HepG2 (cell line): ENCODE data around the gene AP1G1. TPM values are rescaled to one million over a fixed set of nuclear protein-coding genes. Genes with fewer than 3 reads are reported as not detected.

Source experiments
- ATAC-seq: fragments of 200-7000 bp; cut with Tn5 transposase; 3 replicates; pipeline ENCODE4 v1.9.1; 2020; ENCODE audit warnings: mild to moderate bottlenecking, moderate library complexity
- BruUV-seq: library from RNA; stranded (reverse); fragments of 400-500 nt; replicated peaks from 2 replicates; lab custom pipeline; 2021; lab: Mats Ljungman, UMichigan
- CTCF ChIA-PET: fragments of 300-600 bp; formaldehyde crosslinking; extraction: SDS; loops from one replicate; lab custom pipeline; 2021; ENCODE audit warnings: low total read pairs, inconsistent platforms, low intra/inter-chr PET ratio; lab: Yijun Ruan, JAX
- POLR2A ChIA-PET: fragments of 350-600 bp; sonication (Branson Sonifier 250); formaldehyde crosslinking; loops from one replicate; lab custom pipeline; 2020; ENCODE audit warnings: antibody characterized with exemption, inconsistent platforms; lab: Yijun Ruan, JAX
- DNase-seq: peaks from one replicate; pipeline ENCODE4 v3.0.0-alpha.2; 2015; ENCODE audit warnings: low spot score
- FAIRE-seq: peaks from 3 replicates; lab custom pipeline; 2011; peaks lifted over from hg19 to GRCh38; lab: Jason Lieb, UNC
- H2AFZ ChIP-seq: one replicate; pipeline ENCODE4 v1.6.1; 2011; ENCODE audit warnings: low read length, inconsistent platforms
- H3K27ac ChIP-seq: fragments of 300-600 bp; 3 replicates; pipeline ENCODE4 v1.8.0; 2011; ENCODE audit warnings: mixed run types, mild to moderate bottlenecking, mixed read lengths, low read length, inconsistent platforms; ENCODE audit not compliant: insufficient read depth; ENCODE audit errors: extremely low read length
- H3K27me3 ChIP-seq, 2 experiments: fragments of 200-600 bp in 1 of 2; 2 replicates in 1 of 2; 3 replicates in 1 of 2; pipeline versions ENCODE4 v1.6.0 to v1.8.0; 2011; ENCODE audit warnings: low read length in 2 of 2, mild to moderate bottlenecking in 2 of 2, moderate library complexity in 2 of 2, inconsistent platforms in 1 of 2; ENCODE audit not compliant: insufficient read depth in 2 of 2, control insufficient read depth in 1 of 2
- H3K36me3 ChIP-seq, 2 experiments: fragments of 200-600 bp in 1 of 2; replicated peaks in 1 of 2; 2 replicates in 1 of 2; 3 replicates in 1 of 2; pipeline versions ENCODE4 v1.5.1 to v1.8.0; 2011; ENCODE audit warnings: low read length in 2 of 2, inconsistent platforms in 1 of 2; ENCODE audit not compliant: insufficient read depth in 2 of 2, control insufficient read depth in 1 of 2
- H3K4me1 ChIP-seq: 2 replicates; pipeline ENCODE4 v1.5.1; 2012; ENCODE audit warnings: low read length, inconsistent platforms; ENCODE audit not compliant: insufficient read depth
- H3K4me2 ChIP-seq: 2 replicates; pipeline ENCODE4 v1.6.0; 2011; ENCODE audit warnings: low read depth, low read length, inconsistent platforms
- H3K4me3 ChIP-seq, 3 experiments: fragments of 200-600 bp in 1 of 3; sonication (generic), shearing (Covaris generic) in 1 of 3; replicated peaks in 1 of 3; 2 replicates each; pipeline ENCODE4 v1.5.1; 2011 to 2016; ENCODE audit warnings: low read length in 3 of 3, inconsistent platforms in 2 of 3, low read depth in 2 of 3, mild to moderate bottlenecking in 2 of 3, control low read depth in 1 of 3, mixed read lengths in 1 of 3; ENCODE audit not compliant: insufficient read depth in 1 of 3
- H3K79me2 ChIP-seq: one replicate; pipeline ENCODE4 v1.6.1; 2011; ENCODE audit warnings: low read length, inconsistent platforms; ENCODE audit not compliant: insufficient read depth
- H3K9ac ChIP-seq: 2 replicates; pipeline ENCODE4 v1.6.0; 2011; ENCODE audit warnings: mild to moderate bottlenecking, low read depth, low read length, inconsistent platforms; ENCODE audit not compliant: insufficient read depth
- H3K9me3 ChIP-seq: 2 replicates; pipeline ENCODE4 v1.5.1; 2012; ENCODE audit warnings: mild to moderate bottlenecking, low read length
- H4K20me1 ChIP-seq: 2 replicates; pipeline ENCODE4 v1.6.0; 2011; ENCODE audit warnings: inconsistent platforms, mild to moderate bottlenecking, low read length, moderate library complexity; ENCODE audit not compliant: insufficient read depth
- ATAD3A ChIP-seq: sonication (generic); formaldehyde crosslinking; IDR thresholded peaks from 2 replicates; pipeline ENCODE4 v1.4.0; 2020; ENCODE audit warnings: missing genetic modification reagents
- BCL3 ChIP-seq: sonication (generic); formaldehyde crosslinking; IDR thresholded peaks from 2 replicates; pipeline ENCODE4 v1.5.1; 2020; ENCODE audit warnings: mild to moderate bottlenecking, missing genetic modification reagents, moderate library complexity
- CREBL2 ChIP-seq: sonication (generic); formaldehyde crosslinking; IDR thresholded peaks from 2 replicates; pipeline ENCODE4 v1.8.1; 2023; ENCODE audit warnings: missing genetic modification reagents, mild to moderate bottlenecking, borderline replicate concordance
- FLYWCH1 ChIP-seq: sonication (generic); formaldehyde crosslinking; IDR thresholded peaks from 2 replicates; pipeline ENCODE4 v1.8.1; 2023; ENCODE audit warnings: mild to moderate bottlenecking, missing genetic modification reagents
- GRHL1 ChIP-seq: sonication (generic); formaldehyde crosslinking; conservative IDR thresholded peaks from 2 replicates; pipeline ENCODE4 v1.8.0; 2022; ENCODE audit warnings: missing genetic modification reagents
- HDAC1 ChIP-seq: sonication (generic); formaldehyde crosslinking; IDR thresholded peaks from 2 replicates; pipeline ENCODE4 v1.5.1; 2020; ENCODE audit warnings: mild to moderate bottlenecking, missing genetic modification reagents
- HNRNPLL ChIP-seq: fragments of 200-400 bp; formaldehyde crosslinking; IDR thresholded peaks from 2 replicates; pipeline ENCODE4 v1.6.1; 2017; ENCODE audit warnings: mild to moderate bottlenecking, low read depth, low read length; ENCODE audit not compliant: poor library complexity, severe bottlenecking
- KAT2B ChIP-seq: fragments of 150-350 bp; IDR thresholded peaks from 2 replicates; pipeline ENCODE4 v1.6.1; 2014; ENCODE audit warnings: low read depth, low read length, borderline replicate concordance
- POGK ChIP-seq: sonication (generic); formaldehyde crosslinking; conservative IDR thresholded peaks from 2 replicates; pipeline ENCODE4 v1.8.0; 2022; ENCODE audit warnings: mild to moderate bottlenecking, moderate library complexity, missing genetic modification reagents
- SETDB1 ChIP-seq: sonication (generic); formaldehyde crosslinking; IDR thresholded peaks from 2 replicates; pipeline ENCODE4 v1.5.1; 2020; ENCODE audit warnings: missing genetic modification reagents, mild to moderate bottlenecking, borderline replicate concordance
- SMARCE1 ChIP-seq: fragments of 450-650 bp; IDR thresholded peaks from 2 replicates; pipeline ENCODE4 v1.6.1; 2017; ENCODE audit warnings: borderline replicate concordance
- THAP11 ChIP-seq: IDR thresholded peaks from 2 replicates; pipeline ENCODE4 v1.6.1; 2016; ENCODE audit warnings: missing biosample characterization, missing genetic modification reagents
- ZHX2 ChIP-seq, 2 experiments: sonication (generic) in 1 of 2; formaldehyde crosslinking in 1 of 2; IDR thresholded peaks; 2 replicates each; pipeline versions ENCODE4 v1.6.1 to v1.9.0; 2014 to 2022; ENCODE audit warnings: antibody characterized with exemption in 1 of 2, borderline replicate concordance in 1 of 2, inconsistent platforms in 1 of 2, low read depth in 1 of 2, missing genetic modification reagents in 1 of 2
- ZNF589 ChIP-seq: sonication (generic); formaldehyde crosslinking; conservative IDR thresholded peaks from 2 replicates; pipeline ENCODE4 v1.8.0; 2022; ENCODE audit warnings: mild to moderate bottlenecking, moderate library complexity, missing genetic modification reagents
- in situ Hi-C: cut with HindIII; loops from 2 replicates; pipeline ENCODE4 v1.10.0; 2017; ENCODE audit warnings: low pct_unique_long_range_greater_than_20kb; ENCODE audit not compliant: extremely low pct_ligation_motif_present
- intact Hi-C: fragments of 100-400 bp; cut with micrococcal nuclease; formaldehyde crosslinking; loops from one replicate; pipeline ENCODE4 v1.10.0; 2022; ENCODE audit not compliant: unreplicated experiment
- polyA plus RNA-seq, 8 experiments: library from polyadenylated mRNA; depleted of rRNA in 3 of 8; stranded (reverse) in 7 of 8; unstranded in 1 of 8; fragments of >200 nt; fragmentation: Illumina TruSeq in 4 of 8; extraction: Trizol in 4 of 8; gene quantifications; 2 replicates each; pipeline versions ENCODE4 v1.2.1 to v1.2.3, GENCODE V29; 2011 to 2016; ENCODE audit warnings: low read depth in 4 of 8, missing spikeins in 1 of 8, mixed read lengths in 1 of 8; ENCODE audit not compliant: insufficient read depth in 1 of 8
- total RNA-seq, 5 experiments: library from RNA; depleted of rRNA; stranded (reverse); fragments of >200 nt; fragmentation: Illumina TruSeq; extraction: Trizol; gene quantifications; 2 replicates each; pipeline ENCODE4 v1.2.3, GENCODE V29; 2016; ENCODE audit warnings: low read depth in 1 of 5

The AP1G1 gene
- total and polyA plus RNA-seq, 2 of the 13 experiments (the other 11 are each of a cell fraction or from before 2014, with no cell fraction given), result 62.2 to 66.2 TPM

- peaks cover 16% of the 10 kb centered on the region for H3K4me1 ChIP-seq
- ATAC-seq, result no peak
- no peaks in the 10 kb centered on the region for H3K79me2 ChIP-seq
- in situ Hi-C loops (no loop called here), intact Hi-C loops (no loop called here)
- H3K27me3 ChIP-seq, result no peaks in the 10 kb centered on the region
- no peak overlapping the region for H2AFZ ChIP-seq
- H3K4me2 ChIP-seq, result no peak overlapping the region
- FAIRE-seq, result no peak
- no TSS peak for BruUV-seq
- H4K20me1 ChIP-seq, result peaks cover 5% of the 10 kb centered on the region; the same call in 1 of the 2 replicates
- no peak for TF ChIP-seq HNRNPLL
- TF ChIP-seq KAT2B, result no peak
- no peak for TF ChIP-seq GRHL1 (CRISPR knock-in tag)
- TF ChIP-seq FLYWCH1, result no peak
- no peak for TF ChIP-seq BCL3 (CRISPR knock-in tag)
- TF ChIP-seq THAP11, result no peak
- no peak for TF ChIP-seq HDAC1 (CRISPR knock-in tag)
- no peak for TF ChIP-seq SMARCE1
- TF ChIP-seq ZNF589, result no peak
- no peak for TF ChIP-seq CREBL2 (CRISPR knock-in tag)
- no peak for TF ChIP-seq POGK
- TF ChIP-seq ZHX2 (IDR thresholded peaks at IDR 0.05; ENCODE audit: low read depth), result no peak
- TF ChIP-seq ZHX2 (CRISPR knock-in tag; IDR thresholded peaks at IDR 0.05; ENCODE audit: borderline replicate concordance), result no peak
- no peak for TF ChIP-seq SETDB1 (CRISPR knock-in tag)
- no peak for TF ChIP-seq ATAD3A (CRISPR knock-in tag)
- H3K4me3 ChIP-seq, result no peak overlapping the region
- H3K9ac ChIP-seq, result no peak overlapping the region
- peaks cover 22 to 80% of the 10 kb centered on the region in 2 experiments for H3K36me3 ChIP-seq
- no peak for DNase-seq
- H3K9me3 ChIP-seq, result no peaks in the 10 kb centered on the region
- ChIA-PET POLR2A (no interaction called here), CTCF (no interaction called here)
- H3K27ac ChIP-seq, result no peak overlapping the region
Measured at GRCh38 chr16:71754108-71754507, 54.5 kb downstream of the AP1G1 start.
